ENCODE measurements around the gene GPR173.

Gene GPR173

DNA sequence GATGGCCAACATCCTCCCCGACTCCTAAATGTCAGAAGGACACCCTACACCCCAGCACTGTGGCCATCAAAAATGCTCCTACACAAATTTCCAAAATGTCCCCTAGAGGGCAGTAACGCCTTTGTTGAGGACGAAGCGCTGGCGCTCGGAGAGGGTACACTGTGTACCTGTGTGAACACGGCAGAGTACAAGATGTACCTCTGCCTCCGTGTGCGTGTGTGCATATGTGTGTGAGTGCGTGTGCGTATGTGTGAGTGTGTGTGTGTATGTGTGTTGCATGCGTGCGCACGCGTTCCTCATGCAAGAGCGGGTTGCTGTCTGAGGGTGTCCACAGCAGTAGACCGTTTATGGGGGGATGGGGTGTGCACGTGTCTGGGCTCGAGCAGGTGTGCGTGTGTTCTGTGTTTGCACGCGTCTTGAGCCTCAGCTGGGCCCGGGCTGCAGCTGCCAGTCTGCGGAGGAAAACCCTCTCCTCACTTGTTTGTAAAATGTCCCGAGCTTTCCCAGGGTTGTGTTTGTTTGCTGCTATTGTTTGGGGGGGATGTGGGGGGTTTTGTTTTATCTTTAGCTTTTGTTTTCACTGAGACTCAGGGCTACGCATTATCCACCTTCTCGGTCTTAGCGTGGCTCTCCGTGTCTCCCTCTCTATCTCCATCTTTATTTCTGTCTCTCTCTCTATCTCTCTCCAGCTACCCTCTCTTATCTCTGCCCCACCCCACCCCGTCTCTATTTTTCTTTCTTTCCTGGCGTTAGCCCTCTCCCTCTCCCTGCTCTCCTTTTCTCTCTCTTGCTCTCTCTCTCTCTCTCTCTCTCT lies 23.2 kb downstream of the GPR173 start:
- DNase-seq: peak; percentile 46 to 52

DNA sequence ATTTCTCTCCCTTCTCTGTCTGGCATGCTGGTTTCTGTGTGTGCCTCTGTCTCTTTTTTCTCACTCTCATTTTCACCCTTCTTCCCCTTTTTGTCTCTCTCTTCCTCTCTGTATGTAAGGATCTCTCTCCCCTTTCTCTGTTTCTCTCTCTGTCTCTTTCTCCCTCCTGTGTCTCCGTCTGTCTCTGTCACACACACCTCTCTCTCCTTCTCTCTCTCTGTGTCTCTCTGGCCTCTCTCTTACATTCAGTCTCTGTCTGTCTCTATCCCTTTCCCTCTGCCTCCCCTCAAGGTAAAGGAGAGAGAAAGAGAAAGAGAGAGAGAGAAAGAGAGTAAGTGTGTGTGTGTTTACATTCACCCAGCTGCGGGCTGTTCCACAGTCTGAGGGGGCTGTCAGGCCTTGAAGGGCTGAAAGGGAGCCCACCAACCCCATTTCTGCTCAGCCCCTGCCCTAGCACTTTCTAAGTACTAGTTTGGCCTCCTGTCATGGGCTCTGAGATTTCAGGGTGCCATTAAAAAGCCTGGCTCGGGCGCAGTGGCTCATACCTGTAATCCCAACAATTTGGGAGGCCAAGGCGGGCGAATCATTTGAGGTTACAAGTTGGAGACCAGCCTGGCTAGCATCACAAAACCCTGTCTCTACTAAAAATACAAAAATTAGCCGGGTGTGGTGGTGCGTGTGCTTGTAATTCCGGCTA lies 24.0 kb downstream of the GPR173 start:
- no peak for DNase-seq

DNA sequence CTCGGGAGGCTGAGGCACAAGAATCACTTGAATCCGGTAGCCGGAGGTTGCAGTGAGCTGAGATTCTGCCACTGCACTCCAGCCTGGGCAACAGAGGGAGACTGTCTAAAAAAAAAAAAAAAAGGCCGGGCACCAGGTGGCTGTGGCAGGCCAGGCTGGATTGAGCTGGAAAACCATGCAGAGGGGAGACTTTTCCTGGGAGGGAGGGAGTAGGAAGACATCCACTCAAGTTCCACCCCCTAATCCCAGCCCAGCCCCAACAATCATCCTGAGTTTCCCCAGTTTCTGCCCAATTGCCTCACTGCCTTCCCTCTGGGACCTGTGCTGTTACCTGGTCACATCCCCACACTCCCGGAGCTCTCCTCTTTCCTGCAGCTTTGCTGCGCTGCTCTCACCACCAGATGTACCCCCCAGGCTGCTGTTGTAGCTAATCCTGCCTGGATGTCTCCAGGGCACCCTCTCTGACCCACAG lies 24.6 kb downstream of the GPR173 start:
- DNase-seq: no peak

DNA sequence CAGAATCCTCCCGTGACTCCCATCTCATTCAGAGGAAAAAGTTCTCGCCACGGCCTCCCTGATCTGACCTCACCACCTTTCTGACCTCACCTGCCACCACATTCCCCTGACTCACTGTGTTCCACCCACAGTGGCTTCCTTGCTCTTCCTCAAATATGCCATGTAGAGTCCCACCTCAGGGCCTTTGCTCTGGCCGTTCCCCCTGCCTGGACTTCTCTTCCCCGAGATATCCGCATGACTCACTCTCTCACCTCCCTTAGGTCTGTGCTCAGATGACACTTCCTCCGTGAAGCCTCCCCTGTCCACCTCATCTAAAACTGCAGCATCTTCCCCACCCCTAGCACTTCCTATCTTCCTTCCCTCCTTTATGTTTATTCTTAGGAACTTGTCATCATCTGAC lies 26.4 kb downstream of the GPR173 start:
- no peak for DNase-seq

DNA sequence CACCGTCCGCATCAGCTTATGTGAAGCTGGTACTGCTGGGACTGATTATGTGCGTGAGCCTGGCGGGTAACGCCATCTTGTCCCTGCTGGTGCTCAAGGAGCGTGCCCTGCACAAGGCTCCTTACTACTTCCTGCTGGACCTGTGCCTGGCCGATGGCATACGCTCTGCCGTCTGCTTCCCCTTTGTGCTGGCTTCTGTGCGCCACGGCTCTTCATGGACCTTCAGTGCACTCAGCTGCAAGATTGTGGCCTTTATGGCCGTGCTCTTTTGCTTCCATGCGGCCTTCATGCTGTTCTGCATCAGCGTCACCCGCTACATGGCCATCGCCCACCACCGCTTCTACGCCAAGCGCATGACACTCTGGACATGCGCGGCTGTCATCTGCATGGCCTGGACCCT lies 28.1 kb downstream of the GPR173 start:
- no peak for DNase-seq

DNA sequence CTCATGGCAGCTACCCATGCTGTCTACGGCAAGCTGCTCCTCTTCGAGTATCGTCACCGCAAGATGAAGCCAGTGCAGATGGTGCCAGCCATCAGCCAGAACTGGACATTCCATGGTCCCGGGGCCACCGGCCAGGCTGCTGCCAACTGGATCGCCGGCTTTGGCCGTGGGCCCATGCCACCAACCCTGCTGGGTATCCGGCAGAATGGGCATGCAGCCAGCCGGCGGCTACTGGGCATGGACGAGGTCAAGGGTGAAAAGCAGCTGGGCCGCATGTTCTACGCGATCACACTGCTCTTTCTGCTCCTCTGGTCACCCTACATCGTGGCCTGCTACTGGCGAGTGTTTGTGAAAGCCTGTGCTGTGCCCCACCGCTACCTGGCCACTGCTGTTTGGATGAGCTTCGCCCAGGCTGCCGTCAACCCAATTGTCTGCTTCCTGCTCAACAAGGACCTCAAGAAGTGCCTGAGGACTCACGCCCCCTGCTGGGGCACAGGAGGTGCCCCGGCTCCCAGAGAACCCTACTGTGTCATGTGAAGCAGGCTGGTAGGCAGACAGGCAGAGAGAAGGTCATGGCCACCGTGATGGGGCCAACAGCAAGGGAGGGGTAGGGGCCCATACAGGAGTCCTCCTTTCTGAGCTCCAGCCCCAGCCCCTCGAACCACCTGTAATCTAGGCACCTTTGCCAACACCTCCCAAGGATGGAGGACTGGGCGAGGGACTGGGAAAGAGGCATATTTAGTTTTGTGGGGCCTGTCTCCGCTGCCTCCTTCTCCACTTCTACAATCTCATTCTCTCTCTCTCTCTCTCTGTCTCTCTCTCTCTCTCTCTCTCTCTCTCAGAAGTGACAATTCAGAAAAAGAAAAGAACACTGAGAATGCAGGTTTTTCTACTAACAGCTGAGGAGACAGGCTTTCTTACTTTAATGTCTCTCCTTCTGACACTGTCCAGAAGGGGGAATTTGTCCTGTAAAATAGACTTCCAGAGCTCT lies 28.9 kb downstream of the GPR173 start:
- DNase-seq: no peak

DNA sequence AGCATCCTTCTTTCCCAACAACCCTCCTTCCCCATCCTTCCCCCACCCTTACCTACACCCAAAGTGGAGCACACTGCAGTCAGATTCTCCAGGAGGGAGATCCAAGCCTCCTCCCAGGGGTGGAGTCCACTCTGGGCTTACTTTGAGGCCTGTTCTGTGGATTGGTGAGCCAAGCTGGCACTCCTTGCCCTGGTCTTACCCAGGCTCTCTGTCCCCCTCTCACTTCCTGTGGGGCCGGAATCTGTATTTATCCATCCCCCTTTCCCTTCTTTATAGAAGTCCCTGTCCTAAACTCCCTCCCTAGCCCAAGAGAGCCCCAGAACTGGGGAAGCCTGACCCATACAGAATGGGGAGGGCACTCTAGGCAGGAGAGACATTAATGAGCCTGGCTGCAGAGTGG lies 30.4 kb downstream of the GPR173 start:
- no peak for DNase-seq

DNA sequence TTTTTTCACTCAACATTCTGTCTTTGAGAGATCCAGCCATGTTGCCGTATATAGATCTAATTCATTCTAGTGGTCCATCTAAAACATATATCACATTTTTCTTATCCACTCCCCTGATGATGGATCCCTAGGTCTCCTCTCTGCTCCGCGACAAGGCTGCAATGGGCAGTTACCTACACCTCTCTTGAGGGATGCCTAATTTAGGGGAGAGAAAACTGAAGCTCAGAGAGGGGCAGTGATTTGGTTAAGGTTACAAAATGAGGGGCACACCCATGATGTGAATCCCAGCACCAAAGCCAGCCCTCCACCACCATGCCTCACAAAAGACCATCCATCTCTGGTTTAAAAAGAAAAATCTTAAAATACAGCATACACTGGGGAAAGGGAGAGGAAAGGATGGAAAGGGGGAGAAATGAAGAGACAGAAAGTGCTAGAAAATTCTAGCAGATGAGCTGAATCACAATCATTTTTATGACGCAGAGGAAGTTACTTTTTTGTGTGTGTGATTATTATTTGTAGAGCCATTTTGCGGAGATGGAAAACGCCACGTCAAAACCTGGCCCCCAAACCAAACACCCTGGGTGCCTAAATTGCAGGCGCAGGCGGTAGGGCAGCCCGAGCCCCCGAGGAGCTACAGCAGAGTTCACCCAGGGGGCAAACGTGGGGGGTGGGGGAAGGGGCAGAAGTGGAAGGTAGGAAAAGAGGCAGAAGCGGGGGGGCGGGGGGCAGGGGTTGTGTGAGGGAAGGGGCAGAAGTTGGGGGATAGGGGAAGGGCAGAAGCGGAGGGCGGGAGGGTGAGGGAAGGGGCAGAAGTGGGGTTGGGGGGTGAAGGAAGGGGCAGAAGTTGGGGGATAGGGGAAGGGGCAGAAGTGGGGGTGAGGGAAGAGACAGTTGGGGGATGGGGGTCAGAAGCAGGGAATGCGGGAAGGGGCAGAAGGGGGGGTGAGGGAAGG lies 32.3 kb downstream of the GPR173 start:
- DNase-seq: no peak

DNA sequence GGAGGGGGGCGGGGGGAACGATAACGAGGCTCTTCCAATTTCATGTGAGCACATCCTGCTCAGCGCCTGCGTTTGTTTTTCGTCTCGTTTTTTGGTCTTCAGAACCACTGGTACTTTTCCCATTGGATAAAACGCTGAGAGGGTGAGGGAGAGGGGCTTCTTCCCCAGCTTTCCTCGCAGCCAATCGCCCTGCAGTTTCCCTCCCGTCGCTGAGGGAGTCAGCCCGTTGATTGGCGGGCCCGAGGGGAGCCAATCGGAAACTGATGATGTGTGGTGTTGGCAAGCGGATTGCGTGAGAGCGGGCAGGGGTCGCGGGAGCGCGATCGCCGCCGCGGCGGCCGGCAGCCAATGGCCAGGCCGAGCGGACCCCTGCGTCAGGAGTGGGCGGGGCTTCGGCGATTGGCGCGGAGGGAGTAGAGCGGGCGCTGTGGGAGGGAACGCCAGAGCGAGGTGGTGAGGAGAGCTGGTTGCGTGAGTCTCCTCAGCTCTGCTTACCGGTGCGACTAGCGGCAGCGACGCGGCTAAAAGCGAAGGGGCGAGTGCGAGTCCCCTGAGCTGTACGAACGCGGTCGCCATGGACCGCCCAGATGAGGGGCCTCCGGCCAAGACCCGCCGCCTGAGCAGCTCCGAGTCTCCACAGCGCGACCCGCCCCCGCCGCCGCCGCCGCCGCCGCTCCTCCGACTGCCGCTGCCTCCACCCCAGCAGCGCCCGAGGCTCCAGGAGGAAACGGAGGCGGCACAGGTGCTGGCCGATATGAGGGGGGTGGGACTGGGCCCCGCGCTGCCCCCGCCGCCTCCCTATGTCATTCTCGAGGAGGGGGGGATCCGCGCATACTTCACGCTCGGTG lies 33.6 kb downstream of the GPR173 start, which contains the start of gene TSPYL2:
Gene TSPYL2 (plus strand): TSS at position 443 of the 848 bp plus-strand sequence. CDS start 132 bp downstream, at position 575.
- DNase-seq: peak; percentile 90 to 92

DNA sequence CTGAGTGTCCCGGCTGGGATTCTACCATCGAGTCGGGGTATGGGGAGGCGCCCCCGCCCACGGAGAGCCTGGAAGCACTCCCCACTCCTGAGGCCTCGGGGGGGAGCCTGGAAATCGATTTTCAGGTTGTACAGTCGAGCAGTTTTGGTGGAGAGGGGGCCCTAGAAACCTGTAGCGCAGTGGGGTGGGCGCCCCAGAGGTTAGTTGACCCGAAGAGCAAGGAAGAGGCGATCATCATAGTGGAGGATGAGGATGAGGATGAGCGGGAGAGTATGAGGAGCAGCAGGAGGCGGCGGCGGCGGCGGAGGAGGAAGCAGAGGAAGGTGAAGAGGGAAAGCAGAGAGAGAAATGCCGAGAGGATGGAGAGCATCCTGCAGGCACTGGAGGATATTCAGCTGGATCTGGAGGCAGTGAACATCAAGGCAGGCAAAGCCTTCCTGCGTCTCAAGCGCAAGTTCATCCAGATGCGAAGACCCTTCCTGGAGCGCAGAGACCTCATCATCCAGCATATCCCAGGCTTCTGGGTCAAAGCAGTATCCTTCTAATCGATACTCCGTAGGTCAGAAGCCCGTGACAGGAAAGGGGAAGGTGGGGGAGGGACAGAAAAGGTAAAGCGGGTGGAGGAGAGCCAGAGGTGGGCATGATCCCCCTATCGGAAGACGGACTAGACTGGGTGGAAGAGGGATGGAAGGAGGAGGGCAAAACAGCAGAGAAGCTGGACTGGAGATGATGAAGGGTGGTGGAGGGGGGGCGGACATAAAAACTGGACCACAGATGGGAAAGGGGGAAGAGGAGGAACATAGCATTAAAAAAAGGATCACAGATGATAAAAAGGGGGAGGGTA lies 34.4 kb downstream of the GPR173 start:
- no peak for DNase-seq

DNA sequence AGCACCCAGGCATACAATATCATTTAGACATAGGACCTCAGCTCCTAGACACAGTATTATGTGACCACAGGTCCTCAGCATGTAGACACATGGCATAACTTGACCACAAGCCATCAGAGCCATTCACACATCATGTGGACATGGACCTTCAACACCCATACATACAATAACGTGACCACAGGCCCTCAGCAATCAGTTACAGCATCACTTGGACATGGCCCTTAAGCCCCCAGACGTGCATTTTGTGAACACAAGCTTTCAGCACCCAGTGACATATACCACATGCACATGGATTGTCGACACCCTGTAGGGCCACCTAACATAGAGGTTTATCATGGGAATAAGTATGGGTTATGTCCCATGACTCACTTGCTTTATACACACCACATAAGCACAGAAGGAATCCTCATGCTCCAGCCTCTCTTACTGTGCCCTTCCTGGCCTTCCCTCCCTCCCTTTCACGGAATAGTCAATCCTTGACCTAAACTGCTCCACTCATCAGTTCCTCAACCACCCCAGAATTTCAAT lies 35.5 kb downstream of the GPR173 start:
- no peak for DNase-seq

DNA sequence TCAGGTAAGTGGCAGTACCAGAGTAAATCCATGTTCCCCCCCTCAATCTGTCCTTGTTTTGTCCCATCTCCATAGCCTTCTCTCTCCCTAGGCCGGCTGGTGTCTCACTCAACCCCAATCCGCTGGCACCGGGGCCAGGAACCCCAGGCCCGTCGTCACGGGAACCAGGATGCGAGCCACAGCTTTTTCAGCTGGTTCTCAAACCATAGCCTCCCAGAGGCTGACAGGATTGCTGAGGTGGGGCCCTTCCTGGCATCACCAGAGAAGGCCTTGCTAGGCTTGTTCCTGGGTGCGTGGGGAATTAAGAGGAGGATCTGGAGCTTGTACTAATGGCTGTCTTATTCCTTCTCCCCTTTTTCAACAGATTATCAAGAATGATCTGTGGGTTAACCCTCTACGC lies 36.3 kb downstream of the GPR173 start:
- no peak for DNase-seq

DNA sequence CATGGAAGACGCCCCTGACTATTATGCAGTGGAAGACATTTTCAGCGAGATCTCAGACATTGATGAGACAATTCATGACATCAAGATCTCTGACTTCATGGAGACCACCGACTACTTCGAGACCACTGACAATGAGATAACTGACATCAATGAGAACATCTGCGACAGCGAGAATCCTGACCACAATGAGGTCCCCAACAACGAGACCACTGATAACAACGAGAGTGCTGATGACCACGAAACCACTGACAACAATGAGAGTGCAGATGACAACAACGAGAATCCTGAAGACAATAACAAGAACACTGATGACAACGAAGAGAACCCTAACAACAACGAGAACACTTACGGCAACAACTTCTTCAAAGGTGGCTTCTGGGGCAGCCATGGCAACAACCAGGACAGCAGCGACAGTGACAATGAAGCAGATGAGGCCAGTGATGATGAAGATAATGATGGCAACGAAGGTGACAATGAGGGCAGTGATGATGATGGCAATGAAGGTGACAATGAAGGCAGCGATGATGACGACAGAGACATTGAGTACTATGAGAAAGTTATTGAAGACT lies 37.2 kb downstream of the GPR173 start:
- DNase-seq: no peak

DNA sequence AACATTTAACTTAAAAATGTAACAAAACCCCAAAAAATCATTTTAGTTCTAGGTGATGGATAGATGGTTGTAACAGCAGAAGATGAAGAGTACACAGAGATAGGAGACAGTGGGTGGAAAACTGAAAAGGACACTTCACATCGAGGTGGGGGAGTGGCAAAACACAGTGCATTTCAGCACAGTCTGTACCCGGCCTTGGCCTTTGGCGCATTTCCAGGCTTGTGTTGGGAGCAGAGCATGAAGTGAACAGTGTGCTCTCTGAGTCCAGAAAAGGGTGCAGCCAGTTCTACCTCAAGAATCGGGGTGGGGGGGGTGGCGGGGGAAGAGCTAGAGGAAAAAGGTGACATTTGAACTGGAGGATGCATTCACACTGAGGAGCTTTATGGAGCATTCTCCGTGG lies 37.9 kb downstream of the GPR173 start:
- DNase-seq: no peak

DNA sequence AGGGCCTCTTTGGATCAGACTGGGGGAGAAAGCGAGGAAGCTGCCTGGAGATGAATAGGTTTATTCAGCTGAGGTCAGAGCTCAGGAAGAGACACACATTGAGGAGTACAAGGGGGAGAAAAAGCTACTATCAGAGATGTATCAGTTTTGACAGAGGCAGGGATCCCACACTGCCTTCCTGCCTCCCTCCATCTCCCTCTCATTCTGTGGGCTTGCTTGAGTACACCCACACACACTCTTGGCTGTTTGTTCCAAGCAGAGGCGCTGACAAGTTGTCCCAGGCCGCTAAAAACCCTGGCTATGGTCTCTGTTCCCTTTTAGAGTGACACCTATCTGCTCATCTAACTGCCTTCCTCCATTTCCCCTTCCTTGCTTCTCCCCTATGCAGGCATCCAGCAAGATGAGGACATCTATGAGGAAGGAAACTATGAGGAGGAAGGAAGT lies 38.8 kb downstream of the GPR173 start:
- DNase-seq: no peak

DNA sequence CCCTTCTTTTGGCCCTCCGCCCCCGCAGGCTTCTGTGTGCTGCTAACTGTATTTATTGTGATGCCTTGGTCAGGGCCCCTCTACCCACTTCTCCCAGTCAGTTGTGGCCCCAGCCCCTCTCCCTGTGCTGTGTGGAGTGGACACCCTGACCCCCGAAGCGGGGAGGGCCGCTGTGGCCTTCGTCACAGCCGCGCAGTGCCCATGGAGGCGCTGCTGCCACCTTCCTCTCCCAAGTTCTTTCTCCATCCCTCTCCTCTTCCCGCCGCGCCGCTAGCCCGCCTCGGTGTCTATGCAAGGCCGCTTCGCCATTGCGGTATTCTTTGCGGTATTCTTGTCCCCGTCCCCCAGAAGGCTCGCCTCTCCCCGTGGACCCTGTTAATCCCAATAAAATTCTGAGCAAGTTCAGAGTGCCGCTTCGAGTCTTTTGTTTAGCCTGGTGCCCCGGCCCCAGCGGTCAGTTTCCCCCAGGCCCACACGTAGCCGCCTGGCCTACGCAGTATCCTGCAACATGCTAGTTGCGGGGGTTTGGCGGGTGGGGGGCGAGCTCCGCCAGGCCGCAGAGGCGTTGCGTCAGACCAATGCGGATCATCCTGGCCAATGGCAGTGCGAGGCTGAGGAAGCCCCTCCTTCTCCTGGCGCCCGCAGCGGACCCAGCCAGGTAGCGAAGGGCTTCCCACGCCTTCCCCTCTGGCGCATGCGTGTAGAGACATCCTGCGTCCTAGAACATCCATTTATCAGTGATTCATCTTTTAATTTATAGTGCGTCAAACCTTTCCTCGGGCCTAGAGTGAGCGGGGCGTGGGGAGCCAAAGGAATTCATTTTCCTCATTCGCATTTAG lies 39.8 kb downstream of the GPR173 start:
- peak; percentile 74 to 82 for DNase-seq

DNA sequence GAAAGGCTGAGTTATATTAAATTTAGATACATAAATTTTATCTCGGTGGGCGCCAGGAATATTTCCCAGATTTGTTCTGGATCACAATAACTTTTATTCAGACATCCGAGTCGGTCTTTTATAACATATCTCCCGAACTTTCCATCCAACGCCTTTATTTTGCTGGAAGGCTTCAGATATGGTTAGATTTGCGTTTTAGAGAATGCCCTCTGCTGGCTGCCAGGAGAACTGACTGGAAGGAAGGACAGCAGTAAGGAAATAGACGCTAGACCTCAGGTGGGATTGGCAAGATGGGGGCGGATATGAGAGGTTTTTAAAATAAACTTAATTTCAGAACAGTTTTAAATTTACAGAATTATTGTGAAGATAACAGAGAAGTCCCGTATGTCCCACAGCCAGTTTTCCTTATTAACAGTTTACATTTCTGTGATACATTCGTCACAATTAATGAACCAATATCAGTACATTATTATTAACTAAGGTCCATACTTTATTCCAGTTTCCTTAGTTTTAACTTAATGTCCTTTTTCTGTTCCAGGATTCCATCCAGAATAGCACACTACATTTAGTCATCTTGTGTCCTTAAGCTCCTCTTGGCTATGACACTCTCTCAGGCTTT lies 40.7 kb downstream of the GPR173 start:
- DNase-seq: no peak

DNA sequence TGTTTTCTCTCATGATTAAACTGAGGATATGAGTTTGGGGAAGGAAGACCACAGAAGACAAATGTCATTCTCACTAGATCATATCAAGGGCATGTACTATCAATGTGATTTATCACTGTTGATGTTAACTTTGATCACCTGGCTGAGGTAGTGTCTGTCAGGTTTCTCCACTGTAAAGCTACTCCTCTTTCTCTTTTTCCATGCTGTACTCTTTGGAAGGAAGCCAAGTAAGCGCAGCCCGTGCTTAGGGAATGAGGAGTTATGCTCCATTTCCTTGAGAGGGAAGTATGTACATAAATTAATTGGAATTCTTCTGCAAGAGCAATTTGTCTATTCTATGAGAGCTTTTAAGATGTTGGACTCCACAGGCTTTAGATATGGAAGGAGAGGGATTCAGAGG lies 41.3 kb downstream of the GPR173 start:
- DNase-seq: no peak

Measured in activated CD4-positive, alpha-beta T cell treated with anti-CD3 and anti-CD28 coated beads, Interleukin-2, amount 50 U/mL, for 4 hours (primary cell).